Trophoblast cell (in vitro differentiated cells and primary cell): ENCODE measurements around the gene CUX1.
"Not testable (repeated sequence)": the region's sequence is repeated elsewhere in the genome, so short reads cannot be mapped to it uniquely, and the experiment has no call there.

Experiments
- DNase-seq, 2 donors: peaks; one replicate each; pipeline ENCODE4 v3.0.0-alpha.2; 2016
- H2AFZ ChIP-seq: 2 replicates; pipeline ENCODE4 v1.6.1; 2013; ENCODE audit warnings: low read length, moderate library complexity, mild to moderate bottlenecking; ENCODE audit not compliant: insufficient read depth, poor library complexity
- H2AK5ac ChIP-seq: 2 replicates; pipeline ENCODE4 v1.6.1; 2013; ENCODE audit warnings: mild to moderate bottlenecking, low read length
- H2BK120ac ChIP-seq: 2 replicates; pipeline ENCODE4 v1.6.1; 2013; ENCODE audit warnings: low read length, mild to moderate bottlenecking, moderate library complexity; ENCODE audit not compliant: insufficient read depth, poor library complexity
- H2BK12ac ChIP-seq: 2 replicates; pipeline ENCODE4 v1.6.1; 2013; ENCODE audit warnings: mild to moderate bottlenecking, low read length, moderate library complexity
- H2BK5ac ChIP-seq: 2 replicates; pipeline ENCODE4 v1.6.1; 2013; ENCODE audit warnings: low read length, low read depth, moderate library complexity, mild to moderate bottlenecking; ENCODE audit not compliant: poor library complexity
- H3K14ac ChIP-seq: 2 replicates; pipeline ENCODE4 v1.6.1; 2013; ENCODE audit warnings: mild to moderate bottlenecking, low read length
- H3K18ac ChIP-seq: 2 replicates; pipeline ENCODE4 v1.6.1; 2013; ENCODE audit warnings: mild to moderate bottlenecking, low read length
- H3K23ac ChIP-seq: 2 replicates; pipeline ENCODE4 v1.6.1; 2013; ENCODE audit warnings: low read length
- H3K27ac ChIP-seq: 2 replicates; pipeline ENCODE4 v1.5.1; 2013; ENCODE audit warnings: low read depth, mild to moderate bottlenecking, inconsistent platforms, low read length, moderate library complexity
- H3K27me3 ChIP-seq: 2 replicates; pipeline ENCODE4 v1.6.1; 2013; ENCODE audit warnings: inconsistent platforms, mild to moderate bottlenecking, low read length, moderate library complexity; ENCODE audit not compliant: insufficient read depth
- H3K36me3 ChIP-seq, 2 experiments: 1 replicate in 1 of 2; 2 replicates in 1 of 2; pipeline ENCODE4 v1.6.1; 2013; ENCODE audit warnings: low read length in 2 of 2, mild to moderate bottlenecking in 2 of 2, moderate library complexity in 1 of 2; ENCODE audit not compliant: insufficient read depth in 2 of 2, control insufficient read depth in 1 of 2
- H3K4ac ChIP-seq: 2 replicates; pipeline ENCODE4 v1.6.1; 2013; ENCODE audit warnings: low read depth, mild to moderate bottlenecking, low read length, moderate library complexity
- H3K4me1 ChIP-seq, 2 experiments: 1 replicate in 1 of 2; 2 replicates in 1 of 2; pipeline ENCODE4 v1.6.1; 2013; ENCODE audit warnings: low read length in 2 of 2, mild to moderate bottlenecking in 2 of 2, moderate library complexity in 1 of 2; ENCODE audit not compliant: insufficient read depth in 2 of 2, control insufficient read depth in 1 of 2
- H3K4me2 ChIP-seq: 2 replicates; pipeline ENCODE4 v1.6.1; 2013; ENCODE audit warnings: inconsistent platforms, mild to moderate bottlenecking, low read length, moderate library complexity
- H3K4me3 ChIP-seq: 2 replicates; pipeline ENCODE4 v1.5.1; 2013; ENCODE audit warnings: mild to moderate bottlenecking, low read depth, low read length, inconsistent platforms
- H3K79me1 ChIP-seq: one replicate; pipeline ENCODE4 v1.6.1; 2013; ENCODE audit warnings: low read length
- H3K79me2 ChIP-seq: 2 replicates; pipeline ENCODE4 v1.6.1; 2013; ENCODE audit warnings: low read length, mild to moderate bottlenecking; ENCODE audit not compliant: control insufficient read depth, insufficient read depth, poor library complexity
- H3K9ac ChIP-seq: 2 replicates; pipeline ENCODE4 v1.6.1; 2013; ENCODE audit warnings: mild to moderate bottlenecking, low read length
- H3K9me3 ChIP-seq: 2 replicates; pipeline ENCODE4 v1.6.1; 2013; ENCODE audit warnings: low read depth, mild to moderate bottlenecking, control low read depth, inconsistent platforms, low read length; ENCODE audit not compliant: insufficient read depth
- H4K12ac ChIP-seq: 2 replicates; pipeline ENCODE4 v1.6.1; 2013; ENCODE audit warnings: low read depth, mild to moderate bottlenecking, low read length, moderate library complexity
- H4K8ac ChIP-seq: 2 replicates; pipeline ENCODE4 v1.6.1; 2013; ENCODE audit warnings: low read depth, mild to moderate bottlenecking, low read length, moderate library complexity
- H4K91ac ChIP-seq: one replicate; pipeline ENCODE4 v1.6.1; 2013; ENCODE audit warnings: low read depth, mild to moderate bottlenecking, low read length, moderate library complexity
- WGBS: extraction: QIAGEN DNeasy Blood & Tissue Kit; methylation state at CpG from one replicate; pipeline ENCODE4 v1.1.7; 2013; ENCODE audit warnings: missing lambda C conversion rate; ENCODE audit not compliant: insufficient read length, insufficient coverage; ENCODE audit errors: extremely low coverage; 5-methylcytosine and 5-hydroxymethylcytosine counted together

CUX1 gene

GRCh38 chr7:102021841-102022618, 204.6 kb downstream of the CUX1 start:
- no peak overlapping the region for H3K4me2 ChIP-seq
- no peak overlapping the region for H2AFZ ChIP-seq
- H3K4me3 ChIP-seq, result no peak overlapping the region
- H3K18ac ChIP-seq, result no peak overlapping the region
- H2AK5ac ChIP-seq, result no peak overlapping the region
- no peak overlapping the region for H2BK12ac ChIP-seq
- no peaks in the 10 kb centered on the region for H3K9me3 ChIP-seq
- H2BK120ac ChIP-seq, result no peak overlapping the region
- H3K4ac ChIP-seq, result no peak overlapping the region
- H3K4me1 ChIP-seq, result peaks cover 0 to 2% of the 10 kb centered on the region in 2 experiments
- peak; percentile 72 to 77 for DNase-seq
- no peak overlapping the region for H4K8ac ChIP-seq
- H4K91ac ChIP-seq, result no peak overlapping the region
- no peak overlapping the region for H4K12ac ChIP-seq
- H3K79me2 ChIP-seq, result no peaks in the 10 kb centered on the region
- H2BK5ac ChIP-seq, result no peak overlapping the region
- peaks cover 0 to 2% of the 10 kb centered on the region in 2 experiments for H3K36me3 ChIP-seq
- H3K9ac ChIP-seq, result no peak overlapping the region
- H3K79me1 ChIP-seq, result peaks cover 1% of the 10 kb centered on the region
- H3K27me3 ChIP-seq, result no peaks in the 10 kb centered on the region
- H3K14ac ChIP-seq, result no peak overlapping the region
- no CpG with 5 or more reads among the region's 24 CpGs for WGBS
- H3K27ac ChIP-seq, result no peak overlapping the region
- H3K23ac ChIP-seq, result no peak overlapping the region

- H3K36me3 ChIP-seq, result peaks cover 6 to 9% of the 10 kb centered on the region in 2 experiments
- no peak overlapping the region for H2BK5ac ChIP-seq
- no peak overlapping the region for H3K27ac ChIP-seq
- H4K12ac ChIP-seq, result no peak overlapping the region
- WGBS, result no CpG with 5 or more reads among the region's 10 CpGs
- H4K8ac ChIP-seq, result no peak overlapping the region
- H3K14ac ChIP-seq, result no peak overlapping the region
- H3K4me3 ChIP-seq, result no peak overlapping the region
- H3K4ac ChIP-seq, result no peak overlapping the region
- H3K18ac ChIP-seq, result peak overlapping the region; percentile 37
- no peak overlapping the region for H3K23ac ChIP-seq
- H3K4me2 ChIP-seq, result no peak overlapping the region
- no peak overlapping the region for H2BK120ac ChIP-seq
- H2AFZ ChIP-seq, result peak overlapping the region; percentile 17
- H2BK12ac ChIP-seq, result no peak overlapping the region
- no peak overlapping the region for H2AK5ac ChIP-seq
- DNase-seq, result peak in 1 of 2 donors; percentile 38
- peaks cover 1% of the 10 kb centered on the region for H3K79me1 ChIP-seq
- H3K4me1 ChIP-seq, result peaks cover 0 to 2% of the 10 kb centered on the region in 2 experiments
- no peaks in the 10 kb centered on the region for H3K27me3 ChIP-seq
- H4K91ac ChIP-seq, result no peak overlapping the region
- no peak overlapping the region for H3K9ac ChIP-seq
- H3K9me3 ChIP-seq, result no peaks in the 10 kb centered on the region
- H3K79me2 ChIP-seq, result no peaks in the 10 kb centered on the region
Measured at GRCh38 chr7:102024005-102024768, 206.8 kb downstream of the CUX1 start.

- H4K12ac ChIP-seq, result no peak overlapping the region
Measured at GRCh38 chr7:102024769-102025391, 207.5 kb downstream of the CUX1 start.

GRCh38 chr7:102025777-102026176, 208.4 kb downstream of the CUX1 start:
- not testable (repeated sequence) for H4K12ac ChIP-seq, H3K36me3 ChIP-seq

More at GRCh38 chr7:102024769-102025391, 207.5 kb downstream of the CUX1 start:
- peak; percentile 67 to 73 for DNase-seq
- H2AK5ac ChIP-seq, result no peak overlapping the region
- H3K4me2 ChIP-seq, result no peak overlapping the region
- no peak overlapping the region for H2AFZ ChIP-seq
- no peak overlapping the region for H3K27ac ChIP-seq
- H2BK12ac ChIP-seq, result no peak overlapping the region
- H3K9ac ChIP-seq, result no peak overlapping the region
- H3K4me3 ChIP-seq, result no peak overlapping the region
- peaks cover 1% of the 10 kb centered on the region for H3K79me1 ChIP-seq
- no peak overlapping the region for H4K91ac ChIP-seq
- no peaks in the 10 kb centered on the region for H3K9me3 ChIP-seq
- H3K36me3 ChIP-seq, result peaks cover 6 to 9% of the 10 kb centered on the region in 2 experiments
- H3K23ac ChIP-seq, result no peak overlapping the region
- H3K4me1 ChIP-seq, result peaks cover 0 to 7% of the 10 kb centered on the region in 2 experiments
- H3K18ac ChIP-seq, result no peak overlapping the region
- no peak overlapping the region for H2BK5ac ChIP-seq
- H2BK120ac ChIP-seq, result no peak overlapping the region
- WGBS, result no CpG with 5 or more reads among the region's 15 CpGs
- H3K4ac ChIP-seq, result no peak overlapping the region
- no peaks in the 10 kb centered on the region for H3K79me2 ChIP-seq
- no peaks in the 10 kb centered on the region for H3K27me3 ChIP-seq
- no peak overlapping the region for H4K8ac ChIP-seq
- no peak overlapping the region for H3K14ac ChIP-seq

More at GRCh38 chr7:102025777-102026176, 208.4 kb downstream of the CUX1 start:
- H3K4me3 ChIP-seq, H3K18ac ChIP-seq, H2AK5ac ChIP-seq, H3K4me2 ChIP-seq, H3K4me1 ChIP-seq, H2BK120ac ChIP-seq, H3K23ac ChIP-seq, H4K8ac ChIP-seq, H3K79me2 ChIP-seq, H3K27me3 ChIP-seq, H3K9me3 ChIP-seq, H3K79me1 ChIP-seq, H2AFZ ChIP-seq, H3K27ac ChIP-seq, H3K9ac ChIP-seq, H3K4ac ChIP-seq, H3K14ac ChIP-seq, H2BK12ac ChIP-seq, H4K91ac ChIP-seq, H2BK5ac ChIP-seq: not testable (repeated sequence)
- whole genome bisulfite sequencing, result no CpG with 5 or more reads among the region's 4 CpGs
- DNase-seq, result peak in 1 of 2 donors; percentile 62
